DOHH2 (cell line): ENCODE results near the gene TES.

ENCODE experiments used
- EZH2phosphoT487 ChIP-seq: fragments of 200-600 bp; sonication (generic); IDR thresholded peaks from 2 replicates; pipeline ENCODE4 v1.6.1; 2017; ENCODE audit warnings: borderline replicate concordance, mild to moderate bottlenecking, antibody characterized with exemption, low read length, moderate library complexity, mixed read lengths
- TF ChIP-seq, protein P1 (sequence below): fragments of 200-600 bp; sonication (generic); IDR thresholded peaks from one replicate; pipeline ENCODE4 v1.5.1; 2014; ENCODE audit warnings: antibody characterized with exemption, mild to moderate bottlenecking, low read depth, low read length; ENCODE audit not compliant: poor library complexity, severe bottlenecking

DNA sequence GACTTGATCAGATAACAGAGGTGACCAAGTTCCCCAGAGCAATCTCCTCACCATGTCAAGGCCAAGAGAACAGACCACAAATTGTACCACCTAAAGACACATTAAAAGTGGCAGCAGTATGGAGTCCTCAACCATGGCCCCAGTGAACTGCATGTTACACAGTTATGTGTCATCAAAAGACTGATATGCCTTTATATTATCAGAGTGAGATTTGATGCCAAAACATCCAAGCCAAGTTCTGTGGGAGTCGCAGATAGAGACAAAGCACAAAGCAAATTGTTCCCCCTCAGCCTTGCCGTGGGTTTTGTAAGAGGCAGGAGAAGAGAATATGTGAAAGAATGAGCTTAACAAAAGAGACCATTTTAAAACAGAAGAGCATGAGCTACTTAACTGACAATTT is 39.2 kb upstream of the TES start:
- TF ChIP-seq, protein P1, sequence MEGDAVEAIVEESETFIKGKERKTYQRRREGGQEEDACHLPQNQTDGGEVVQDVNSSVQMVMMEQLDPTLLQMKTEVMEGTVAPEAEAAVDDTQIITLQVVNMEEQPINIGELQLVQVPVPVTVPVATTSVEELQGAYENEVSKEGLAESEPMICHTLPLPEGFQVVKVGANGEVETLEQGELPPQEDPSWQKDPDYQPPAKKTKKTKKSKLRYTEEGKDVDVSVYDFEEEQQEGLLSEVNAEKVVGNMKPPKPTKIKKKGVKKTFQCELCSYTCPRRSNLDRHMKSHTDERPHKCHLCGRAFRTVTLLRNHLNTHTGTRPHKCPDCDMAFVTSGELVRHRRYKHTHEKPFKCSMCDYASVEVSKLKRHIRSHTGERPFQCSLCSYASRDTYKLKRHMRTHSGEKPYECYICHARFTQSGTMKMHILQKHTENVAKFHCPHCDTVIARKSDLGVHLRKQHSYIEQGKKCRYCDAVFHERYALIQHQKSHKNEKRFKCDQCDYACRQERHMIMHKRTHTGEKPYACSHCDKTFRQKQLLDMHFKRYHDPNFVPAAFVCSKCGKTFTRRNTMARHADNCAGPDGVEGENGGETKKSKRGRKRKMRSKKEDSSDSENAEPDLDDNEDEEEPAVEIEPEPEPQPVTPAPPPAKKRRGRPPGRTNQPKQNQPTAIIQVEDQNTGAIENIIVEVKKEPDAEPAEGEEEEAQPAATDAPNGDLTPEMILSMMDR: no peak
- no peak for TF ChIP-seq EZH2phosphoT487
